A549 (cell line): ENCODE results near the gene EHBP1. TPM values are rescaled to one million over a fixed set of nuclear protein-coding genes. Genes with fewer than 3 reads are reported as not detected.

Experiments used
- ATAC-seq, 2 experiments: fragments of 200-7000 bp in 1 of 2; fragments of >200 bp in 1 of 2; cut with Nextera tagmentation in 1 of 2; cut with Tn5 transposase in 1 of 2; 3 replicates each; pipeline versions ENCODE4 v1.8.0 to v1.9.1; 2018 to 2020; ENCODE audit warnings: mild to moderate bottlenecking in 1 of 2, moderate library complexity in 1 of 2
- CTCF ChIA-PET: fragments of 300-600 bp; sonication (Branson Sonifier 250); formaldehyde crosslinking; extraction: SDS; loops from one replicate; lab custom pipeline; 2021; ENCODE audit warnings: antibody characterized with exemption, inconsistent platforms; lab: Yijun Ruan, JAX
- POLR2A ChIA-PET: fragments of 350-600 bp; formaldehyde crosslinking; extraction: SDS; loops from one replicate; lab custom pipeline; 2021; ENCODE audit warnings: antibody characterized with exemption, inconsistent platforms; lab: Yijun Ruan, JAX
- DNase-seq, 2 experiments: peaks; one replicate each; pipeline versions ENCODE4 v3.0.0 to v3.0.0-alpha.2; 2011 to 2016; ENCODE audit warnings: low read depth in 1 of 2, low spot score in 1 of 2
- FAIRE-seq: peaks from 2 replicates; lab custom pipeline; 2011; peaks lifted over from hg19 to GRCh38; lab: Jason Lieb, UNC
- H3K27ac ChIP-seq, 2 experiments: fragments of >200 bp; sonication (Bioruptor Twin); formaldehyde crosslinking; 3 replicates each; pipeline ENCODE4 v1.5.1; 2016 to 2017
- H3K4me1 ChIP-seq: fragments of >200 bp; sonication (Bioruptor Twin); formaldehyde crosslinking; 3 replicates; pipeline ENCODE4 v1.6.1; 2016
- H3K4me2 ChIP-seq: fragments of >200 bp; sonication (Bioruptor Twin); formaldehyde crosslinking; 3 replicates; pipeline ENCODE4 v1.6.1; 2016
- H3K4me3 ChIP-seq: fragments of >200 bp; sonication (Bioruptor Twin); formaldehyde crosslinking; 3 replicates; pipeline ENCODE4 v1.5.1; 2016
- H3K9me3 ChIP-seq: fragments of >200 bp; sonication (Bioruptor Twin); formaldehyde crosslinking; 3 replicates; pipeline ENCODE4 v1.6.1; 2016
- BCL3 ChIP-seq: fragments of >200 bp; sonication (Bioruptor Twin); formaldehyde crosslinking; IDR thresholded peaks from 3 replicates; pipeline ENCODE4 v1.6.1; 2016
- CEBPB ChIP-seq, 2 experiments: fragments of >200 bp in 1 of 2; sonication (Bioruptor Twin) in 1 of 2; formaldehyde crosslinking in 1 of 2; IDR thresholded peaks; 2 replicates each; pipeline ENCODE4 v1.6.1; 2012 to 2016
- CHD4 ChIP-seq: fragments of 200-600 bp; sonication (generic); IDR thresholded peaks from 2 replicates; pipeline ENCODE4 v1.6.1; 2016; ENCODE audit warnings: antibody characterized with exemption, mild to moderate bottlenecking, borderline replicate concordance
- CTCF ChIP-seq: fragments of >200 bp; sonication (Bioruptor Twin); formaldehyde crosslinking; IDR thresholded peaks from 3 replicates; pipeline ENCODE4 v1.5.1; 2016
- EP300 ChIP-seq, 2 experiments: fragments of >200 bp; sonication (Bioruptor Twin); formaldehyde crosslinking; IDR thresholded peaks; 2 replicates in 1 of 2; 3 replicates in 1 of 2; pipeline ENCODE4 v1.6.1; 2016 to 2017
- ESRRA ChIP-seq: fragments of 150-350 bp; IDR thresholded peaks from 2 replicates; pipeline ENCODE4 v1.6.1; 2014; ENCODE audit warnings: mild to moderate bottlenecking, low read length, borderline replicate concordance
- FOSB ChIP-seq: fragments of 250-450 bp; sonication (Bioruptor Pico); IDR thresholded peaks from 2 replicates; pipeline ENCODE4 v1.5.0; 2020; ENCODE audit warnings: mild to moderate bottlenecking, moderate library complexity
- FOSL2 ChIP-seq, 2 experiments: fragments of 450-650 bp in 1 of 2; fragments of >200 bp in 1 of 2; sonication (Bioruptor Twin) in 1 of 2; formaldehyde crosslinking; IDR thresholded peaks; 2 replicates each; pipeline versions ENCODE4 v1.5.0 to v1.6.1; 2016 to 2020; ENCODE audit warnings: mild to moderate bottlenecking in 1 of 2, moderate library complexity in 1 of 2
- FOXS1 ChIP-seq: fragments of 250-450 bp; sonication (Bioruptor Pico); IDR thresholded peaks from 2 replicates; pipeline ENCODE4 v1.5.0; 2020; ENCODE audit warnings: mild to moderate bottlenecking, moderate library complexity
- HOXA7 ChIP-seq: fragments of 250-450 bp; sonication (Bioruptor Pico); IDR thresholded peaks from 2 replicates; pipeline ENCODE4 v1.5.0; 2020; ENCODE audit warnings: mild to moderate bottlenecking, moderate library complexity
- JUN ChIP-seq, 2 experiments: fragments of >200 bp; sonication (Bioruptor Twin); formaldehyde crosslinking; IDR thresholded peaks; 2 replicates in 1 of 2; 3 replicates in 1 of 2; pipeline ENCODE4 v1.6.1; 2016 to 2017
- JUNB ChIP-seq: fragments of >200 bp; sonication (Bioruptor Twin); formaldehyde crosslinking; IDR thresholded peaks from 2 replicates; pipeline ENCODE4 v1.6.1; 2016
- KDM1A ChIP-seq: fragments of 200-600 bp; sonication (generic); IDR thresholded peaks from 2 replicates; pipeline ENCODE4 v1.6.1; 2016; ENCODE audit warnings: low read depth, mild to moderate bottlenecking
- KDM5A ChIP-seq: fragments of 200-600 bp; sonication (generic); IDR thresholded peaks from 2 replicates; pipeline ENCODE4 v1.6.1; 2016; ENCODE audit warnings: antibody characterized with exemption, mild to moderate bottlenecking
- MAFK ChIP-seq: fragments of 450-650 bp; IDR thresholded peaks from 2 replicates; pipeline ENCODE4 v1.6.1; 2014; ENCODE audit not compliant: partially characterized antibody
- MAZ ChIP-seq: fragments of 150-350 bp; IDR thresholded peaks from 2 replicates; pipeline ENCODE4 v1.6.1; 2014; ENCODE audit warnings: antibody characterized with exemption, low read depth, low read length, borderline replicate concordance
- NFE2L2 ChIP-seq: fragments of 150-350 bp; conservative IDR thresholded peaks from 2 replicates; pipeline ENCODE4 v1.6.1; 2014; ENCODE audit warnings: low read length
- NR3C1 ChIP-seq: fragments of >200 bp; sonication (Bioruptor Twin); formaldehyde crosslinking; IDR thresholded peaks from 3 replicates; pipeline ENCODE4 v1.6.1; 2017
- POLR2A ChIP-seq: IDR thresholded peaks from 2 replicates; pipeline ENCODE4 v1.6.1; 2012; ENCODE audit warnings: mild to moderate bottlenecking, low read length
- POLR2AphosphoS2 ChIP-seq: conservative IDR thresholded peaks from 2 replicates; pipeline ENCODE4 v1.6.1; 2012; ENCODE audit warnings: low read length, improper control_type of control experiment, inconsistent platforms
- RAD21 ChIP-seq, 2 experiments: fragments of >200 bp in 1 of 2; sonication (Bioruptor Twin) in 1 of 2; formaldehyde crosslinking in 1 of 2; IDR thresholded peaks in 1 of 2; conservative IDR thresholded peaks in 1 of 2; 2 replicates in 1 of 2; 3 replicates in 1 of 2; pipeline ENCODE4 v1.6.1; 2012 to 2018; ENCODE audit warnings: inconsistent platforms in 1 of 2
- RNF2 ChIP-seq: fragments of 200-600 bp; sonication (generic); IDR thresholded peaks from 2 replicates; pipeline ENCODE4 v1.6.1; 2016; ENCODE audit warnings: low read depth, mild to moderate bottlenecking, antibody characterized with exemption, moderate library complexity, borderline replicate concordance
- TFCP2L1 ChIP-seq: fragments of 250-450 bp; sonication (Bioruptor Pico); IDR thresholded peaks from 2 replicates; pipeline ENCODE4 v1.5.0; 2021; ENCODE audit warnings: mild to moderate bottlenecking
- USF2 ChIP-seq: fragments of 450-650 bp; IDR thresholded peaks from 2 replicates; pipeline ENCODE4 v1.6.1; 2014; ENCODE audit warnings: antibody characterized with exemption
- ZFP36 ChIP-seq: fragments of 450-650 bp; IDR thresholded peaks from 2 replicates; pipeline ENCODE4 v1.6.1; 2014; ENCODE audit warnings: borderline replicate concordance; ENCODE audit not compliant: partially characterized antibody
- WGBS: methylation state at CpG from one replicate; pipeline ENCODE4 v1.1.6; 2017; ENCODE audit errors: missing lambda C conversion rate; 5-methylcytosine and 5-hydroxymethylcytosine counted together
- polyA plus RNA-seq, 4 experiments: library from polyadenylated mRNA; depleted of rRNA in 3 of 4; stranded (reverse); fragments of >200 nt; fragmentation: RNase III in 1 of 4; extraction: RNeasy Plus Mini Kit Qiagen cat#74134 plus additional on column Dnase treatment in 1 of 4; gene quantifications; 2 replicates in 3 of 4; 3 replicates in 1 of 4; pipeline ENCODE4 v1.2.3, GENCODE V29; 2011 to 2017

EHBP1 gene
- polyA plus RNA-seq, 2 of the 4 experiments (the other 2 are of a cell fraction), result 65.7 to 204 TPM

DNA sequence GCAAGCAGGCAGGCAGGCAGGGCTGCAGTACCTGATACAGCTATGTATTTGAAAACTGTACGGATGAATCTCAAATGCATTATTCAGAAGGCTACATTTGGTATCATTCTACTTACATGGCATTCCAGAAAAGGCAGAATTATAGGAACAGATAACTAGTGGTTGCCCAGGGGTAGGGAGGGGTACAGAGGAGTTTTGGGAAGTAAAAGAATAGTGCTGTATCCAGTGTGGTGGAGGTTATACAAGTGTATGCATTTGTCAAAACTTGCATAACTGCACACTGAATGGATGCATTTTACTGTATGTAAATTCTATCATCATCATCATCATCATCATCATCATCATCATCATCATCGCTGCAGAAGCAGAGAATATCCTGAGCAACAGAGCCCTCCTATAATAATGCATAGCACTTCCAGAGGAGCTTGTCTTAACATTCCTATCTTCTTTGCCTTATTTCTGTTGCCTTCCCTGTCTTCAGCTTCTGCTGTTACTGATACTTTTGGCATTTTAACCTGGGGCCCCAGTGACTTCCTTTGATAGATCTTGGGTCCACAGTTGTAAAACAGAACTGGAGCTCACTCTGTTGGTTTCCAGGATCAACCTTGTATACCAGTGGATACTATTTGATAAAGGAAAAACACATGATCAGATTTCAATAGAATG is 189.6 kb downstream of the EHBP1 start:
- ATAC-seq (peak; percentile 61 to 77), DNase-seq (no peak), FAIRE-seq (peak; percentile 18)
- POLR2A ChIA-PET, result no interaction called here
- Histone ChIP-seq H3K4me3 (no peak overlapping the region), H3K4me1 (peaks cover 33% of the 10 kb centered on the region), H3K9me3 (no peaks in the 10 kb centered on the region), H3K4me2 (peak overlapping the region; percentile 32), H3K27ac (peak overlapping the region in 1 of 2 experiments; percentile 2; a peak in 3 of 6 replicates)
- WGBS, result 76% methylated on average over 2 of the region's 2 CpGs
- TF ChIP-seq ESRRA (no peak), POLR2AphosphoS2 (no peak)
- CTCF ChIA-PET, result no interaction called here

GRCh38 chr2:62895632-62896009 is 190.1 kb downstream of the EHBP1 start:
- ATAC-seq, result peak; percentile 65 to 71
- TF ChIP-seq RNF2 (no peak), JUNB (peak; percentile 54; the same call in 1 of the 2 replicates), ESRRA (no peak), FOSL2 (IDR thresholded peaks at IDR 0.05) (no peak), FOSL2 (CRISPR knock-in tag; IDR thresholded peaks at IDR 0.05) (no peak; the same call in 1 of the 2 replicates), HOXA7 (CRISPR knock-in tag) (no peak), ZFP36 (no peak), MAZ (no peak), TFCP2L1 (CRISPR knock-in tag) (no peak), FOSB (CRISPR knock-in tag) (no peak), MAFK (no peak), POLR2AphosphoS2 (no peak), NFE2L2 (no peak), BCL3 (no peak), KDM5A (no peak), RAD21 (conservative IDR thresholded peaks at IDR 0.05 in 1 of 2, IDR thresholded peaks at IDR 0.05 in 1 of 2) (no peak), CEBPB (IDR thresholded peaks at IDR 0.05) (peak; percentile 74 to 82; a peak in 3 of 4 replicates), FOXS1 (CRISPR knock-in tag) (no peak), CTCF (no peak), JUN (IDR thresholded peaks at IDR 0.05) (0 out of 5 replicates have a peak, but pooled peaks of 1 of the 2 experiments have one; percentile 36), CHD4 (no peak), USF2 (no peak), KDM1A (no peak), POLR2A (no peak), NR3C1 (no peak), EP300 (IDR thresholded peaks at IDR 0.05) (no peak)
- Histone ChIP-seq H3K4me2 (peak overlapping the region; percentile 32), H3K4me1 (peaks cover 33% of the 10 kb centered on the region), H3K4me3 (no peak overlapping the region), H3K27ac (no peak overlapping the region; a peak in 2 of 6 replicates), H3K9me3 (no peaks in the 10 kb centered on the region)
- no peak for DNase-seq
- FAIRE-seq, result no peak
- ChIA-PET POLR2A (no interaction called here), CTCF (no interaction called here)
